Esophagus muscularis mucosa (tissue), 4 donors: ENCODE measurements around the gene GADL1. TPM values are rescaled to one million over a fixed set of nuclear protein-coding genes. Genes with fewer than 3 reads are reported as not detected.
A peak's percentile ranks its signal among the peaks of the same experiment; 100 is the strongest.

Experiments used
- DNase-seq: peaks from one replicate; pipeline ENCODE4 v3.0.0-alpha.2; 2017; ENCODE audit errors: extremely low spot score
- H3K27ac ChIP-seq, 4 donors: fragments of 200-600 bp; sonication (generic); replicated peaks in 1 of 4; 1 replicate in 3 of 4; 2 replicates in 1 of 4; pipeline ENCODE4 v1.5.1; 2016 to 2019; ENCODE audit warnings: mild to moderate bottlenecking in 1 of 4
- H3K27me3 ChIP-seq, 4 donors: fragments of 200-600 bp; sonication (generic); one replicate each; pipeline versions ENCODE4 v1.5.1 to v1.6.0; 2016 to 2019
- H3K36me3 ChIP-seq, 4 donors: fragments of 200-600 bp; sonication (generic); one replicate each; pipeline ENCODE4 v1.5.1; 2016 to 2019
- H3K4me1 ChIP-seq, 4 donors: fragments of 200-600 bp; sonication (generic); one replicate each; pipeline ENCODE4 v1.5.1; 2016 to 2019
- H3K4me3 ChIP-seq, 4 donors: fragments of 200-600 bp; sonication (generic); 1 replicate in 2 of 4; 2 replicates in 2 of 4; pipeline ENCODE4 v1.5.1; 2016 to 2019; ENCODE audit warnings: mild to moderate bottlenecking in 4 of 4, moderate library complexity in 1 of 4
- H3K9me3 ChIP-seq, 4 donors: fragments of 200-600 bp; sonication (generic); 1 replicate in 3 of 4; 2 replicates in 1 of 4; pipeline ENCODE4 v1.5.1; 2016 to 2019
- CTCF ChIP-seq, 3 experiments: fragments of 200-600 bp in 2 of 3; fragments of 450-650 bp in 1 of 3; sonication (generic) in 2 of 3; IDR thresholded peaks; one replicate each; pipeline ENCODE4 v1.5.1; 2017 to 2019; ENCODE audit warnings: antibody characterized with exemption in 3 of 3, mild to moderate bottlenecking in 2 of 3, moderate library complexity in 1 of 3
- EP300 ChIP-seq: sonication (generic); formaldehyde crosslinking; IDR thresholded peaks from one replicate; pipeline ENCODE4 v1.6.1; 2017; ENCODE audit warnings: antibody characterized with exemption
- POLR2A ChIP-seq: fragments of 450-650 bp; IDR thresholded peaks from one replicate; pipeline ENCODE4 v1.6.1; 2017; ENCODE audit warnings: antibody characterized with exemption, moderate library complexity, mild to moderate bottlenecking, low read depth
- POLR2AphosphoS5 ChIP-seq, 2 donors: sonication (generic); formaldehyde crosslinking; IDR thresholded peaks; one replicate each; pipeline ENCODE4 v1.6.1; 2017; ENCODE audit warnings: antibody characterized with exemption in 2 of 2
- WGBS: methylation state at CpG from one replicate; pipeline ENCODE4 v1.1.5; 2018; 5-methylcytosine and 5-hydroxymethylcytosine counted together
- intact Hi-C: fragments of 100-400 bp; cut with DNase I; formaldehyde crosslinking; loops from one replicate; pipeline ENCODE4 v1.15.1; 2023
- total RNA-seq, 4 donors: library from RNA; depleted of rRNA; stranded (reverse); fragments of >200 nt; gene quantifications; one replicate each; pipeline versions ENCODE4 v1.1.0 to v1.2.1, GENCODE V29; 2016

GADL1 gene
- total RNA-seq, 4 donors from 2014 or later: 1.7 to 4.6 (median 3.0) TPM

- intact Hi-C loops: no loop called here
- Histone ChIP-seq H3K4me1 (peaks cover 0 to 6% (median 0%) of the 10 kb centered on the region in 4 donors), H3K9me3 (no peaks in the 10 kb centered on the region), H3K36me3 (no peaks in the 10 kb centered on the region), H3K27ac (no peak overlapping the region), H3K4me3 (no peak overlapping the region), H3K27me3 (no peaks in the 10 kb centered on the region)
- DNase-seq: peak; percentile 72
- WGBS: 72% methylated on average over 7 of the region's 7 CpGs
- TF ChIP-seq POLR2A (no peak), CTCF (IDR thresholded peaks at IDR 0.05) (no peak), POLR2AphosphoS5 (IDR thresholded peaks at IDR 0.05) (no peak), EP300 (no peak)
Observed at GRCh38 chr3:30908456-30909037, 14.1 kb upstream of the GADL1 start.

- no peak for TF ChIP-seq EP300
- TF ChIP-seq POLR2A: no peak
- no peak for TF ChIP-seq POLR2AphosphoS5 (IDR thresholded peaks at IDR 0.05)
- no peak for TF ChIP-seq CTCF (IDR thresholded peaks at IDR 0.05)
- DNase-seq: no peak
- no peak overlapping the region for H3K27ac ChIP-seq
- H3K27me3 ChIP-seq: no peaks in the 10 kb centered on the region
- H3K4me1 ChIP-seq: peaks cover 0 to 6% (median 0%) of the 10 kb centered on the region in 4 donors
- no peaks in the 10 kb centered on the region for H3K36me3 ChIP-seq
- no peaks in the 10 kb centered on the region for H3K9me3 ChIP-seq
- WGBS: 53% methylated on average over 4 of the region's 4 CpGs
- intact Hi-C loops: no loop called here
- H3K4me3 ChIP-seq: no peak overlapping the region
Observed at GRCh38 chr3:30904996-30905395, 10.5 kb upstream of the GADL1 start.

GRCh38 chr3:30895329-30895728 lies 868 bp upstream of the GADL1 start:
- 65% methylated on average over 5 of the region's 5 CpGs for WGBS
- TF ChIP-seq POLR2AphosphoS5 (IDR thresholded peaks at IDR 0.05) (no peak), POLR2A (no peak), EP300 (no peak), CTCF (IDR thresholded peaks at IDR 0.05) (no peak)
- H3K27ac ChIP-seq: peak overlapping the region in 2 of 4 donors; percentile 77 to 79
- H3K4me1 ChIP-seq: peaks cover 0 to 27% (median 17%) of the 10 kb centered on the region in 4 donors
- DNase-seq: no peak
- no peak overlapping the region for H3K4me3 ChIP-seq
- H3K9me3 ChIP-seq: no peaks in the 10 kb centered on the region
- no peaks in the 10 kb centered on the region for H3K36me3 ChIP-seq
- intact Hi-C loops: no loop called here
- H3K27me3 ChIP-seq: no peaks in the 10 kb centered on the region

GRCh38 chr3:30893678-30894325 lies 659 bp downstream of the GADL1 start:
- 44% methylated on average over 8 of the region's 8 CpGs for WGBS
- no peaks in the 10 kb centered on the region for H3K27me3 ChIP-seq
- H3K4me1 ChIP-seq: peaks cover 0 to 27% (median 17%) of the 10 kb centered on the region in 4 donors
- H3K4me3 ChIP-seq: peak overlapping the region; percentile 65 to 87 (median 74)
- no peak for DNase-seq
- TF ChIP-seq POLR2AphosphoS5 (IDR thresholded peaks at IDR 0.05): no peak
- no peak for TF ChIP-seq CTCF (IDR thresholded peaks at IDR 0.05)
- TF ChIP-seq EP300: no peak
- TF ChIP-seq POLR2A: no peak
- peak overlapping the region; percentile 73 to 79 (median 78) for H3K27ac ChIP-seq
- intact Hi-C loops: no loop called here
- H3K36me3 ChIP-seq: no peaks in the 10 kb centered on the region
- no peaks in the 10 kb centered on the region for H3K9me3 ChIP-seq
